K562 (cell line): Measurements from ENCODE around the gene PSORS1C1. TPM values are rescaled to one million over a fixed set of nuclear protein-coding genes. Genes with fewer than 3 reads are reported as not detected.

Experiments
- ATAC-seq: fragments of 200-7000 bp; cut with Tn5 transposase; 3 replicates; pipeline ENCODE4 v1.9.1; 2020; ENCODE audit warnings: moderate library complexity
- BruUV-seq: library from RNA; stranded (reverse); fragments of 400-500 nt; replicated peaks from 2 replicates; lab custom pipeline; 2021; lab: Mats Ljungman, UMichigan
- CTCF ChIA-PET: fragments of 300-600 bp; formaldehyde crosslinking; extraction: SDS; loops from one replicate; lab custom pipeline; 2021; ENCODE audit warnings: low intra/inter-chr PET ratio; lab: Yijun Ruan, JAX
- POLR2A ChIA-PET: fragments of 300-600, 350-650 bp; sonication (Branson Sonifier 250); formaldehyde crosslinking; extraction: SDS; loops from one replicate; lab custom pipeline; 2021; ENCODE audit warnings: antibody characterized with exemption, inconsistent platforms; lab: Yijun Ruan, JAX
- DNase-seq, 4 experiments: peaks; one replicate each; pipeline versions ENCODE4 v3.0.0 to v3.0.0-alpha.2; 2011 to 2018; ENCODE audit warnings: low spot score in 3 of 4, mixed read lengths in 3 of 4; ENCODE audit errors: extremely low read depth in 1 of 4
- FAIRE-seq: peaks from 2 replicates; lab custom pipeline; 2011; peaks lifted over from hg19 to GRCh38; lab: Jason Lieb, UNC
- H2AFZ ChIP-seq: 2 replicates; pipeline ENCODE4 v1.6.0; 2011; ENCODE audit warnings: low read depth, low read length, control low read depth, inconsistent platforms
- H3K27ac ChIP-seq: fragments of 200-600 bp; 3 replicates; pipeline ENCODE4 v1.8.0; 2011; ENCODE audit warnings: low read depth, mild to moderate bottlenecking, control low read depth, inconsistent platforms, low read length, moderate library complexity, mixed read lengths; ENCODE audit errors: extremely low read depth
- H3K27me3 ChIP-seq, 2 experiments: fragments of 300-600 bp in 1 of 2; 2 replicates in 1 of 2; 3 replicates in 1 of 2; pipeline versions ENCODE4 v1.6.0 to v1.8.0; 2011; ENCODE audit warnings: inconsistent platforms in 2 of 2, low read length in 2 of 2, mild to moderate bottlenecking in 1 of 2, mixed read lengths in 1 of 2, moderate library complexity in 1 of 2; ENCODE audit not compliant: control insufficient read depth in 2 of 2, insufficient read depth in 2 of 2
- H3K36me3 ChIP-seq: fragments of 300-600 bp; 3 replicates; pipeline ENCODE4 v1.8.0; 2011; ENCODE audit warnings: mild to moderate bottlenecking, low read length, inconsistent platforms; ENCODE audit not compliant: control insufficient read depth, insufficient read depth
- H3K4me1 ChIP-seq, 2 experiments: fragments of 200-600 bp in 1 of 2; replicated peaks in 1 of 2; 2 replicates in 1 of 2; 3 replicates in 1 of 2; pipeline versions ENCODE4 v1.5.1 to v1.8.0; 2011; ENCODE audit warnings: inconsistent platforms in 2 of 2, low read length in 2 of 2, mild to moderate bottlenecking in 1 of 2, mixed read lengths in 1 of 2, moderate library complexity in 1 of 2; ENCODE audit not compliant: control insufficient read depth in 2 of 2, insufficient read depth in 2 of 2
- H3K4me2 ChIP-seq: 2 replicates; pipeline ENCODE4 v1.6.1; 2011; ENCODE audit warnings: low read length, control low read depth, inconsistent platforms, mixed read lengths; ENCODE audit not compliant: insufficient read depth
- H3K4me3 ChIP-seq: fragments of 200-600 bp; sonication (generic), shearing (Covaris generic); 2 replicates; pipeline ENCODE4 v1.5.1; 2016; ENCODE audit warnings: control low read depth, inconsistent platforms
- H3K79me2 ChIP-seq: fragments of 200-600 bp; 3 replicates; pipeline ENCODE4 v1.8.0; 2011; ENCODE audit warnings: low read length, inconsistent platforms; ENCODE audit not compliant: control insufficient read depth, insufficient read depth
- H3K9ac ChIP-seq, 2 experiments: 2 replicates each; pipeline versions ENCODE4 v1.6.0 to v1.6.1; 2011; ENCODE audit warnings: low read depth in 2 of 2, low read length in 2 of 2, control low read depth in 1 of 2, inconsistent platforms in 1 of 2, mild to moderate bottlenecking in 1 of 2, mixed read lengths in 1 of 2; ENCODE audit not compliant: insufficient read depth in 1 of 2
- H3K9me1 ChIP-seq: one replicate; pipeline ENCODE4 v1.6.0; 2011; ENCODE audit warnings: inconsistent platforms, mild to moderate bottlenecking, low read length, moderate library complexity; ENCODE audit not compliant: control insufficient read depth, insufficient read depth
- H3K9me3 ChIP-seq: replicated peaks from 2 replicates; pipeline ENCODE4 v1.5.1; 2011; ENCODE audit warnings: low read depth, low read length, inconsistent platforms; ENCODE audit not compliant: control insufficient read depth, insufficient read depth
- H4K20me1 ChIP-seq: replicated peaks from 2 replicates; pipeline ENCODE4 v1.6.1; 2011; ENCODE audit warnings: low read length, inconsistent platforms, mixed read lengths; ENCODE audit not compliant: control insufficient read depth, insufficient read depth
- ARID2 ChIP-seq: fragments of 450-650 bp; IDR thresholded peaks from 2 replicates; pipeline ENCODE4 v1.6.1; 2017; ENCODE audit warnings: antibody characterized with exemption, mild to moderate bottlenecking
- ASH1L ChIP-seq: fragments of 450-650 bp; IDR thresholded peaks from 2 replicates; pipeline ENCODE4 v1.6.1; 2018; ENCODE audit warnings: borderline replicate concordance, mild to moderate bottlenecking, low read depth; ENCODE audit not compliant: partially characterized antibody
- CBX2 ChIP-seq: fragments of 200-600 bp; sonication (generic); IDR thresholded peaks from one replicate; pipeline ENCODE4 v1.6.1; 2012; ENCODE audit warnings: mild to moderate bottlenecking, low read length, inconsistent platforms; ENCODE audit not compliant: insufficient read depth, poor library complexity, severe bottlenecking
- CCAR2 ChIP-seq: fragments of 200-400 bp; formaldehyde crosslinking; IDR thresholded peaks from 2 replicates; pipeline ENCODE4 v1.6.1; 2017; ENCODE audit warnings: mild to moderate bottlenecking, low read depth, low read length
- DACH1 ChIP-seq: fragments of 450-650 bp; IDR thresholded peaks from 2 replicates; pipeline ENCODE4 v1.6.1; 2018; ENCODE audit not compliant: partially characterized antibody
- ELF1 ChIP-seq: fragments of 200-800 bp; sonication (Bioruptor generic); IDR thresholded peaks from 2 replicates; pipeline ENCODE4 v1.6.1; 2016; ENCODE audit warnings: missing genetic modification characterization, missing compliant biosample characterization
- ETV6 ChIP-seq, 3 experiments: fragments of 150-350 bp in 1 of 3; sonication (generic) in 1 of 3; formaldehyde crosslinking in 1 of 3; IDR thresholded peaks; 2 replicates each; pipeline versions ENCODE4 v1.6.1 to v1.8.0; 2014 to 2022; ENCODE audit warnings: borderline replicate concordance in 2 of 3, low read depth in 2 of 3, antibody characterized with exemption in 1 of 3, low read length in 1 of 3, mild to moderate bottlenecking in 1 of 3, missing genetic modification reagents in 1 of 3
- GTF2A2 ChIP-seq: IDR thresholded peaks from 2 replicates; pipeline ENCODE4 v1.6.1; 2016; ENCODE audit warnings: mild to moderate bottlenecking, missing genetic modification characterization, missing compliant biosample characterization
- KDM1A ChIP-seq, 2 experiments: fragments of 450-650 bp; IDR thresholded peaks; 2 replicates each; pipeline ENCODE4 v1.6.1; 2016; ENCODE audit warnings: mild to moderate bottlenecking in 2 of 2
- KDM4B ChIP-seq, 2 experiments: fragments of 450-650 bp in 1 of 2; sonication (generic) in 1 of 2; IDR thresholded peaks; 2 replicates each; pipeline ENCODE4 v1.6.1; 2016 to 2017; ENCODE audit warnings: borderline replicate concordance in 2 of 2, antibody characterized with exemption in 1 of 2, low read depth in 1 of 2, mild to moderate bottlenecking in 1 of 2
- PHF21A ChIP-seq: fragments of 450-650 bp; IDR thresholded peaks from 2 replicates; pipeline ENCODE4 v1.6.1; 2017; ENCODE audit warnings: low read depth, borderline replicate concordance
- POU5F1 ChIP-seq: fragments of 150-350 bp; IDR thresholded peaks from 2 replicates; pipeline ENCODE4 v1.6.1; 2014; ENCODE audit warnings: borderline replicate concordance, low read length, low read depth, mild to moderate bottlenecking; ENCODE audit not compliant: partially characterized antibody
- SMARCA5 ChIP-seq: fragments of 450-650 bp; IDR thresholded peaks from 2 replicates; pipeline ENCODE4 v1.6.1; 2016
- THAP7 ChIP-seq: fragments of 250-450 bp; sonication (Bioruptor Pico); IDR thresholded peaks from 2 replicates; pipeline ENCODE4 v1.5.0; 2021
- WGBS: fragments of 100-300 bp; shearing (Covaris generic); methylation state at CpG from one replicate; pipeline ENCODE4 v1.1.6; 2016; ENCODE audit warnings: low coverage, mixed read lengths; ENCODE audit not compliant: insufficient coverage; ENCODE audit errors: missing lambda C conversion rate; 5-methylcytosine and 5-hydroxymethylcytosine counted together
- in situ Hi-C: fragments of 300-500 bp; cut with MboI; formaldehyde crosslinking; loops from 4 replicates; pipeline ENCODE4 v1.15.0; 2018; ENCODE audit warnings: inconsistent platforms, mixed read lengths
- intact Hi-C: fragments of 100-400 bp; cut with micrococcal nuclease; formaldehyde crosslinking; loops from 2 replicates; pipeline ENCODE4 v1.14.2; 2022
- polyA plus RNA-seq, 8 experiments: library from polyadenylated mRNA; depleted of rRNA in 4 of 8; stranded (reverse) in 5 of 8; unstranded in 3 of 8; fragments of >200 nt; fragmentation: Nextera tagmentation in 2 of 8; fragmentation: Illumina TruSeq in 1 of 8; extraction: Ambion mirVana in 2 of 8; extraction: Trizol in 1 of 8; gene quantifications; 2 replicates each; pipeline versions ENCODE4 v1.2.1 to v1.2.3, GENCODE V29; 2011 to 2014; ENCODE audit warnings: inconsistent platforms in 1 of 8, missing spikeins in 1 of 8
- total RNA-seq, 7 experiments: library from RNA; depleted of rRNA in 6 of 7; stranded (reverse); fragments of >200 nt in 6 of 7; fragmentation: Illumina TruSeq in 2 of 7; extraction: Trizol in 2 of 7; gene quantifications; 2 replicates each; pipeline versions ENCODE4 v1.2.1 to v1.2.3, GENCODE V29; 2011 to 2021; ENCODE audit warnings: low replicate concordance in 1 of 7
- TF ChIP-seq, protein P1 (sequence below): fragments of 450-650 bp; IDR thresholded peaks from 2 replicates; pipeline ENCODE4 v1.6.1; 2018; ENCODE audit warnings: mild to moderate bottlenecking, low read depth; ENCODE audit not compliant: partially characterized antibody

Gene PSORS1C1
- total and polyA plus RNA-seq, 9 of the 15 experiments (the other 6 are each of a cell fraction or from before 2014, with no cell fraction given) = 0.11 TPM; not detected in 8

GRCh38 chr6:31081872-31082271 is 32.7 kb upstream of the PSORS1C1 start:
- H3K4me2 ChIP-seq = no peak overlapping the region
- BruUV-seq = no TSS peak
- no peaks in the 10 kb centered on the region for H4K20me1 ChIP-seq
- intact Hi-C loops (loop anchor here (5.0 kb wide), 2 partner anchors 205 to 340 kb away; partner anchors contain the start of genes FLOT1 and IER3), in situ Hi-C loops (loop anchor here (10.0 kb wide), 1 partner anchor 407 kb away; the partner anchor contains the start of gene DHX16)
- no peaks in the 10 kb centered on the region for H3K9me3 ChIP-seq
- no peak for DNase-seq
- no peaks in the 10 kb centered on the region for H3K36me3 ChIP-seq
- no peak overlapping the region for H3K9ac ChIP-seq
- no peak overlapping the region for H3K27ac ChIP-seq
- FAIRE-seq = no peak
- H3K4me1 ChIP-seq = peaks cover 12 to 14% of the 10 kb centered on the region in 2 experiments
- POLR2A ChIA-PET = interaction anchor here (0.7 to 1.2 kb wide), 4 partner anchors 11 to 260 kb away, joined by 3 to 5 read pairs (median 3); no protein-coding TSS in a partner anchor
- H3K27me3 ChIP-seq = no peaks in the 10 kb centered on the region
- H3K4me3 ChIP-seq = no peak overlapping the region
- CTCF ChIA-PET = interaction anchor here (0.7 to 3.1 kb wide), 2 partner anchors 166 to 355 kb away, joined by 3 to 19 read pairs; no protein-coding TSS in a partner anchor
- ATAC-seq = no peak
- no peak for TF ChIP-seq THAP7 (CRISPR knock-in tag)
- TF ChIP-seq ASH1L = no peak
- TF ChIP-seq ARID2 = no peak
- TF ChIP-seq KDM4B (IDR thresholded peaks at IDR 0.05; ENCODE audit: borderline replicate concordance in 2 of 2, low read depth in 1 of 2) = no peak
- no peak for TF ChIP-seq GTF2A2 (tag)
- no peak for TF ChIP-seq DACH1
- no peak for TF ChIP-seq ETV6 (IDR thresholded peaks at IDR 0.05; ENCODE audit: borderline replicate concordance in 1 of 2, low read depth in 2 of 2, low read length in 1 of 2)
- no peak for TF ChIP-seq ETV6 (CRISPR knock-in tag; IDR thresholded peaks at IDR 0.05; ENCODE audit: borderline replicate concordance)
- no peak for TF ChIP-seq CCAR2
- TF ChIP-seq SMARCA5 = no peak
- TF ChIP-seq POU5F1 = no peak
- no peak for TF ChIP-seq PHF21A
- no peak for TF ChIP-seq CBX2
- TF ChIP-seq ELF1 = no peak
- no peak for TF ChIP-seq KDM1A (IDR thresholded peaks at IDR 0.05)
- TF ChIP-seq, protein P1, sequence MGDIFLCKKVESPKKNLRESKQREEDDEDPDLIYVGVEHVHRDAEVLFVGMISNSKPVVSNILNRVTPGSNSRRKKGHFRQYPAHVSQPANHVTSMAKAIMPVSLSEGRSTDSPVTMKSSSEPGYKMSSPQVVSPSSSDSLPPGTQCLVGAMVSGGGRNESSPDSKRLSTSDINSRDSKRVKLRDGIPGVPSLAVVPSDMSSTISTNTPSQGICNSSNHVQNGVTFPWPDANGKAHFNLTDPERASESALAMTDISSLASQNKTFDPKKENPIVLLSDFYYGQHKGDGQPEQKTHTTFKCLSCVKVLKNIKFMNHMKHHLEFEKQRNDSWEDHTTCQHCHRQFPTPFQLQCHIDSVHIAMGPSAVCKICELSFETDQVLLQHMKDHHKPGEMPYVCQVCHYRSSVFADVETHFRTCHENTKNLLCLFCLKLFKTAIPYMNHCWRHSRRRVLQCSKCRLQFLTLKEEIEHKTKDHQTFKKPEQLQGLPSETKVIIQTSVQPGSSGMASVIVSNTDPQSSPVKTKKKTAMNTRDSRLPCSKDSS = no peak
- H2AFZ ChIP-seq = no peak overlapping the region
- H3K9me1 ChIP-seq = no peaks in the 10 kb centered on the region
- no peaks in the 10 kb centered on the region for H3K79me2 ChIP-seq
- 30% methylated on average over 6 of the region's 6 CpGs for WGBS
